Measurements from ENCODE around the gene C1orf232. TPM values are rescaled to one million over a fixed set of nuclear protein-coding genes. Genes with fewer than 3 reads are reported as not detected.

C1orf232 gene
- total and polyA plus RNA-seq, 2 of the 4 experiments (the other 2 are of a cell fraction) = not detected

GRCh38 chr1:26154750-26155149 lies 14.0 kb downstream of the C1orf232 start:
- no peak overlapping the region for H2AK5ac ChIP-seq (ENCODE audit: low read depth, low read length)
- no peaks in the 10 kb centered on the region for H3K36me3 ChIP-seq (ENCODE audit: control insufficient read depth, insufficient read depth, low read length)
- H2BK120ac ChIP-seq (ENCODE audit: low read depth, low read length) = no peak overlapping the region
- CTCF ChIA-PET = interaction anchor here (0.6 to 1.9 kb wide), 2 partner anchors 8 to 15 kb away, joined by 6 read pairs; partner anchors contain the start of gene ZNF593
- no peak overlapping the region for H3K4ac ChIP-seq (ENCODE audit: low read depth, low read length)
- H3K79me1 ChIP-seq (ENCODE audit: low read depth in 1 of 2, low read length in 2 of 2) = no peaks in the 10 kb centered on the region
- no peak for DNase-seq
- POLR2A ChIA-PET (ENCODE audit: unreplicated experiment) = no interaction called here
- no peak overlapping the region for H4K5ac ChIP-seq (ENCODE audit: low read depth, low read length)
- H3K27ac ChIP-seq (ENCODE audit: insufficient read depth, low read length) = no peak overlapping the region
- in situ Hi-C loops (cut with MboI; ENCODE audit: low sequenced_read_pairs) = no loop called here
- no peak overlapping the region for H4K91ac ChIP-seq (ENCODE audit: insufficient read depth, low read depth, low read length)
- no peak for TF ChIP-seq SMC3 (IDR thresholded peaks at IDR 0.05; ENCODE audit: low read depth, low read length)
- TF ChIP-seq MXI1 (IDR thresholded peaks at IDR 0.05; ENCODE audit: borderline replicate concordance, low read depth, low read length) = no peak
- no peak for TF ChIP-seq BHLHE40 (IDR thresholded peaks at IDR 0.05; ENCODE audit: low read depth, low read length)
- TF ChIP-seq CEBPB (IDR thresholded peaks at IDR 0.05; ENCODE audit: low read depth, low read length) = no peak
- no peak for TF ChIP-seq RCOR1 (IDR thresholded peaks at IDR 0.05; ENCODE audit: insufficient replicate concordance, low read length)
- TF ChIP-seq CHD1 (IDR thresholded peaks at IDR 0.05; ENCODE audit: low read depth, low read length) = no peak
- no peak for TF ChIP-seq MAZ (IDR thresholded peaks at IDR 0.05; ENCODE audit: borderline replicate concordance, low read depth, low read length)
- no peak for TF ChIP-seq ELK1 (IDR thresholded peaks at IDR 0.05; ENCODE audit: borderline replicate concordance, low read depth, low read length)
- H3K9me3 ChIP-seq (ENCODE audit: control insufficient read depth, insufficient read depth, low read length) = no peaks in the 10 kb centered on the region
- H2AFZ ChIP-seq (replicated peaks; ENCODE audit: low read length, poor library complexity) = no peak overlapping the region
- H3K4me2 ChIP-seq (ENCODE audit: low read depth, low read length) = no peak overlapping the region
- H3K4me1 ChIP-seq (ENCODE audit: control insufficient read depth, insufficient read depth, low read length) = no peaks in the 10 kb centered on the region
- intact Hi-C loops (cut with micrococcal nuclease) = no loop called here
- no peak overlapping the region for H3K9ac ChIP-seq (ENCODE audit: low read depth, low read length)
- H3K56ac ChIP-seq (ENCODE audit: extremely low read depth, insufficient read depth, low read length) = no peak overlapping the region
- no peak overlapping the region for H3K23ac ChIP-seq (ENCODE audit: low read depth, low read length)
- no peaks in the 10 kb centered on the region for H4K20me1 ChIP-seq (ENCODE audit: insufficient read depth, low read length)
- H2AK9ac ChIP-seq (replicated peaks; ENCODE audit: low read depth, low read length, poor library complexity) = no peak overlapping the region
- 24% methylated on average over 2 of the region's 9 CpGs; no CpG with 5 or more reads in 1 of the 2 experiments for WGBS, 2 experiments (ENCODE audit: extremely low coverage in 2 of 2, insufficient read length in 1 of 2)
- no peak overlapping the region for H2BK15ac ChIP-seq (ENCODE audit: low read depth, low read length)
- no peak overlapping the region for H4K8ac ChIP-seq (ENCODE audit: low read depth in 2 of 2, low read length in 2 of 2)
- BruUV-seq (replicated peaks) = no TSS peak
- ATAC-seq (ENCODE audit: low read depth) = no peak
- H3K4me3 ChIP-seq (ENCODE audit: insufficient read depth, low read depth, low read length) = no peak overlapping the region
- H3K14ac ChIP-seq (replicated peaks; ENCODE audit: low read depth, low read length) = no peak overlapping the region
- no peak overlapping the region for H3K18ac ChIP-seq (ENCODE audit: low read depth, low read length)
- no peaks in the 10 kb centered on the region for H3K9me1 ChIP-seq (ENCODE audit: insufficient read depth, low read length)
- dilution Hi-C loops (cut with HindIII; ENCODE audit: low sequenced_read_pairs, unreplicated experiment) = no loop called here
- no peak overlapping the region for H2BK5ac ChIP-seq (ENCODE audit: low read depth, low read length, poor library complexity, severe bottlenecking)
- H3K27me3 ChIP-seq (ENCODE audit: control insufficient read depth, insufficient read depth, low read length) = peaks cover 61% of the 10 kb centered on the region
- no peak overlapping the region for H2BK20ac ChIP-seq (ENCODE audit: low read depth, low read length)

Measured in IMR-90 (cell line).